ENCODE data around the gene MGAT4A.

The MGAT4A gene

GRCh38 chr2:98702858-98703620 is 27.9 kb downstream of the MGAT4A start:
- TF ChIP-seq CTCF (IDR thresholded peaks at IDR 0.05; ENCODE audit: insufficient read depth, missing control alignments): no peak
- DNase-seq (ENCODE audit: insufficient read length, low spot score) (no peak), FAIRE-seq (no peak)

GRCh38 chr2:98702127-98702802 is 28.7 kb downstream of the MGAT4A start:
- FAIRE-seq: no peak
- TF ChIP-seq CTCF (IDR thresholded peaks at IDR 0.05; ENCODE audit: insufficient read depth, missing control alignments): no peak
- DNase-seq (ENCODE audit: insufficient read length, low spot score): no peak

- TF ChIP-seq CTCF (IDR thresholded peaks at IDR 0.05; ENCODE audit: insufficient read depth, missing control alignments): no peak
- DNase-seq (ENCODE audit: insufficient read length, low spot score): no peak
- no peak for FAIRE-seq
These were observed 29.7 kb downstream of the MGAT4A start for GRCh38 chr2:98701230-98701629.

GRCh38 chr2:98698896-98699295 is 32.0 kb downstream of the MGAT4A start:
- FAIRE-seq: no peak
- DNase-seq (ENCODE audit: insufficient read length, low spot score): no peak
- TF ChIP-seq CTCF (IDR thresholded peaks at IDR 0.05; ENCODE audit: insufficient read depth, missing control alignments): no peak

GRCh38 chr2:98697651-98698337 is 33.1 kb downstream of the MGAT4A start:
- DNase-seq (ENCODE audit: insufficient read length, low spot score): no peak
- no peak for FAIRE-seq
- no peak for TF ChIP-seq CTCF (IDR thresholded peaks at IDR 0.05; ENCODE audit: insufficient read depth, missing control alignments)

- no peak for TF ChIP-seq CTCF (IDR thresholded peaks at IDR 0.05; ENCODE audit: insufficient read depth, missing control alignments)
- FAIRE-seq (no peak), DNase-seq (ENCODE audit: insufficient read length, low spot score) (no peak)
These were observed 34.7 kb downstream of the MGAT4A start for GRCh38 chr2:98696200-98696599.
